Stimulated activated CD8-positive, alpha-beta memory T cell treated with anti-CD3 and anti-CD28 coated beads, Interleukin-12 subunit alpha, Interleukin-12 subunit beta, amount 100 ng/mL, for 24 hours (primary cell): ENCODE measurements around the gene SEMA6B.

ENCODE experiments used
- DNase-seq: peaks from one replicate; pipeline ENCODE4 v3.0.0-alpha.2; 2020; ENCODE audit errors: extremely low read depth

SEMA6B gene

GRCh38 chr19:4507804-4508203, 51.7 kb downstream of the SEMA6B start:
- no peak for DNase-seq

DNA sequence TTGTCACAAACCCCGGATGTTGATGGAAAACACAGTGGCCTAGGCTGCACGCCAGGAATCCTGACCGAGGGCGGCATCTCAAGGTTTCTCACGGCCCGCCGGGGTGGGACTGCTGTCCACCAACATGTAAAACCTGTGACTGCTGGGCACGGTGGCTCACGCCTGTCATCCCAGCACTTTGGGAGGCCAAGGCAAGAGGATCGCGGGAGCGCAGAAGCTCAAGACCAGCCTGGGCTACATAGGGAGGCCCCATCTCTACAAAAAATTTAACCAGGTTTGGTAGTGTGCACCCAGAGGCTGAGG, 52.4 kb downstream of the SEMA6B start:
- no peak for DNase-seq

DNA sequence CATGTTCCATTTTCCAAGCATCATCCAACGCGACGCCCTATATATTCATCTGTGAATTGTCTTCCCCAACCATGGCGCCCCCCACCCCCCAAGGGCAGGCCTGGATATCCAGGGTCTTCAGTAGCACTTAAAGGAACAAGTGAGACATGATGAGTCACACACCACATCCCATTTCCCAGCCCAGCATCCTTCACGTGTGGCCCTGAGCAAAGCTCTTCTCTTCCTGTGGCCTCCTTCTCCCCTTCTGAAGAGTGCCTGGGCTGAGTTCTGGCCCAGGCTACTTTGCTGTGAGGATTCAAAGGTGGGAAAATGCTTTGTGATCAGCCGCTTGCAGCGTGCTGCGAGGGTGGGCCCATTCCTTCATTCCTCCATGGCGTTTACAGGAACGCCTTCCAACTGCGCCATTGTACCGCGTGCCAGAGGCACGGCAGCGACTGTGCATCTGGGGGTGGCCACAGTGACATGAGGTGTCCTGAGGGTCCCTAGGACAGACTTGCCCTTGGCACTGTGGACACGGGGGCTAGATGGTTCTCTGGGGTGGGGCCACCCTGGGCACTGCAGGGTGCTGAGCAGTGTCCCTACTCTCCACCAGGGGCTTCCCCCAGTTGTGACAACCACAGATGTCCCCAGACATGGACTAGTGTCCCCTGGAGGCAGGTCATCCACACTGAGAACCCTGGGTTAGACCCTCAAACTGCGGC, 52.9 kb downstream of the SEMA6B start:
- DNase-seq, result no peak

GRCh38 chr19:4505570-4506448, 53.7 kb downstream of the SEMA6B start:
- no peak for DNase-seq

DNA sequence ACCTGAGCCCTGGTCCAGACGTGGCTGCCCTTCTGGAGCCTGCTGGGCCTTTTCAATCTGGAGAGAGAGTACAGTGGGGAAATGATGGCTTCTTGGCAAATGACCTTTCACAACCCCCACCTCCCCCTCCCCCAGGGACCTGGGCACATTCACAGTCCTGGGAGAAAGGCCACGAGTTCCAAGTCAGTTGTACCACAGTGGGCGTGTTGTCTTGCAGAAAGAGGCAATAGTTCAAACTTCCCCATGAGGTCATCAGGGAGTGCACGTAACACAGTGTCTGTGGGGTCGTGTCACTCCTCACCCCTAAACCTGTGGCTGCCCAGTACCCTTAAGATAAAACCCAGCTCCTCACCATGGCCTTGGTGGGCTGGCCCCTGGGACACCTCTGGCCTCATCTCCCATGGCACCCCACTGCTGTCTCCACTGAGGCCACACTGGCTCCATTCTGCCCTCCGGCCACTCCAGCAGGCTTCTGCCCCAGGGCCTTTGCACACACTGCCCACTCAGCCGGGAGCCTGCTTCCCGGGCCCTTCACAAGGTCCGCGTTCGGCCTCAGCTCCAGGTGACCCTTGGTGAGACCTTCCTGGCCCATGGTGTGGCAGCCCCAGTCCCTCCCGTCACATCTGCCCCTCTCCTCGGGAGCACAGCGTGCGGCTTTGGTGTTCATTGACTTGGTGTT, 54.5 kb downstream of the SEMA6B start:
- no peak for DNase-seq

- no peak for DNase-seq
These were observed 55.2 kb downstream of the SEMA6B start for GRCh38 chr19:4504297-4504701.

DNA sequence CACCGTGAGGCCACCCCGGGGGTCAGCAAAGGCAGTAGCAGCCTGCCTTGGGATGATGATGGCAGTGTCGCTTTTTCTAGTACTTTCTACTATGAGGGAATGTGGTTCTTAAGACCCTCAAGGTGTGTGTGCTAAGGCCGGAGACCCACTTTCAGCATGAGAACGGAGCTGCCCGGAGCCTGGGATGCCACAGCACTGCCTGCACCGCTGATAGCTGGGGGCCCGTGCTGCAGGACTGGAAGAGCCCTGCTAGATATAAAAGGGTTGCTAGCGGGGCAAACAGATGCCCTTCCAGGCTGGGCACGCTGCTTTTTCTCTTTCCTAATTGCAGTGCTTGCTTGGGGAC, 55.7 kb downstream of the SEMA6B start:
- DNase-seq, result no peak

DNA sequence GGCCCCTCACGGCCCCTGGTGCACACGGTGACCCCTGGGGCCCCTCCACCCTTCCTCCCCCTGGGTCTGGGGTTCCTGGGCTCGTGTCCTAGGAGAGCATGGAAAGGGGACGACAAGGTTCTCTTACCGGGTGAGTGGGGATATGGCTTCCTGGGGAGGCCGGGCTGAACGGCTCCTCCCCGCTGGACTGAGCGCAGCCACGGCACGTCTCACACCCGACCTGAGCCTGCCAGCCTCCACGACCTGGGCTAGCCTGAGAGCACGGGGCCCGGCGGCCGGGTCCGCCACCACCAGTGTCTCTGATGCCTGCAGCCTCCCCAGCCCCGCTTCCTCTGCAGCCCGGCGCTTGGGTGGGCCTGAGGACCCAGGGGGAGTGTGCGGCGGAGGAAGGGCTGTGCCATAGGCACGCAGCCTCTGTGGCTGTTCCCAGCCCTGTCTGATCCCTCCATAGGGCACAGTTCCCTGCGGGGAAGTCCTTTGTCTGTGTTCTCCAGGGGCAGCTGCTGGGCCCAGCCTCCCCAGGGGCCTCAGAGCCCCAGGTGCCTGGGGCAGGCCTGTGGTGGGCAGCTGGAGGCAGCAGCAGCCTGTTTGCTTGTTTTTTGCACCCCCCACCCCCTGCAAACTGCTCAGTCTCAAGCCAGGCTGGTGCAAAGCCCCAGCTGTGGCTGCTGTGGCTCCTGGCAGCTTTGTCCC, 56.2 kb downstream of the SEMA6B start:
- DNase-seq, result no peak

DNA sequence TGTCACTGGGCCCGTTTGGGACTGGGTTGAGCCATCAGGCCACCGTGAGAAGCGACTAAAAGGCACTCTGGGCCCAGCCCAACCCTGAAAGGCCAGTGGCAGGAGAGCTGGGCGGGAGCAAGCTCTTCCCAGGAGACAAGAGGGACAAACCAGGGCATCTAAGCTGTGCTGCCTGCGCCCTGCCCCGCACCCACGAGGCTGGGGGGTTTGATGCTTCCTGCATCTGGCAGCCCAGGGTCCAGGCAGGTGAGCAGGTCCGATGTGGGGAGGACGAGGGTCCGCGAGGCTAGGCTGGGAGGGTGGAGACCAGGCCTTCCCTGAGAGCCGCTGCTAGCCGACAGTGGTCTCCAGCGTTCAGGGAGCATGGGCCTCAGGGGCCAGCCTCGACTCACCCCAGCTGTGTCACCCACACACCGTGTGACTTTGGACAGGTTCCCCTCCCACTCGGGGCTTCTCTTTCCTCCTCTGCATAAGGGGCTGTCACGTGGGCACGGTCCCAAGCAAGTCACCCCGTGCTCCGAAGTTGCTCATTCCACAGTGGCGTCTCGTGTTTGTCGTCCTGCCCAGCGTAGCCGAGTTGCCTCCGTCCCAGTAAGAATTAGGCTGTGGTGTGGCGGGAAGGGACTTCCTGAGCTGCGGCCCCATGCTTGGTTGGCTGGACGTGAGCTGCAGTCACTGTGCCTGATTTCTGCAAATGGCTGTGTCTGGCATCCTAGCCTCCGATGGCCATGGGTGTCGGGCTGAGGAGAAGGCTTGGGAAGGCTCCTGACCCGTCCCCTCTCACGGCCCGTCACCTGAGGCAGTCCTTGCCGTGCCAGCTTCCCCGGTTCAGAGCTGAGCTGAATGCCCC, 57.0 kb downstream of the SEMA6B start:
- DNase-seq, result no peak

DNA sequence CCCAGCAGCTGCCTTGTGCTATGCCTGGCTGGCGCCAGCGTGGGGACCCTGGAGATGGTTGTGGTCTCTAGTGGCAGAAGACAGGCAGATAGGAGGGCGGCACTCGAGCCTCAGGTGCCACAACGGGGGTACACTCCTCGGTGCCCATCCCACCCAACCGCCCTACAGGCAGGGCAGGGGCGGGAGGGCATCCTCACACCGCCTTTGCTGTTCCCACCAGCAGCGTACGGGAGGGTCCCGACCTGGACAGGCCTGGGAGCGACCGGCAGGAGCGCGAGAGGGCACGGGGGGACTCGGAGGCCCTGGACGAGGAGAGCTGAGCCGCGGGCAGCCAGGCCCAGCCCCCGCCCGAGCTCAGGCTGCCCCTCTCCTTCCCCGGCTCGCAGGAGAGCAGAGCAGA, 57.8 kb downstream of the SEMA6B start:
- no peak for DNase-seq

DNA sequence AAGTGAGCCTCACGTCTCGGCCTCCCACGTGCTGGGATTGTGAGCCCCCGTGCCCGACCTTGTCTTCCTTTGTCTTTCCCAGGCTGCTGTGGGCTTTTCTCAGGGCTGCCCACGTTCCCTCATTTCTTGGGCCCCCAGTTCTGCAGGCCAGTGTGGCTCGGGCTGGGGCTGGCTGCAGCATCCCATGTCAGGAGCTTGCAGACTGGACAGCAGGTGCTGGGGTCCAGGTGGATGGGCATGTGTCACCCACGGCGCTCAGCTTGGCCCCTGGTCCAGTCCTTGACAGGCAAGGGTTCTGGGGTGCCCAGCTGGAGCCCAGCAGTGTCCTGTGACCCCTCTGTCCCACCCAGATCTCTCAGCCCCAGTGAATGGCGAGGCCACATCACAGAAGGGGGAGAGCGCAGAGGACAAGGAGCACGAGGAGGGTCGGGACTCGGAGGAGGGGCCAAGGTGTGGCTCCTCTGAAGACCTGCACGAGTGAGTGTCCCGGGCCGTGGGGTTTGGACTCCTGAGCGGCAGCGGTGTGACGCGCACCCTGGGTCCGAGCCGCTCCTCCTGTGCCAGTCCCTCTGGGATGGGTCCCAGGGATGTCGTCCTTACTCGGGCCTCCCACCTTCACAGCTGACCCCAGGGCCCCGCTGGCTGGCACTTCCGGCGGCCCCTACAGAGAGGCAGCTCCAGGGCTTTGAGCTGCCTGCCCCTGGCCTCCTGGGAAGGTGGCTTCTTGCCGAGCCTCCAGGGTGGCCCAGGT, 58.5 kb downstream of the SEMA6B start:
- DNase-seq, result no peak

- DNase-seq, result no peak
These were observed 59.6 kb downstream of the SEMA6B start for GRCh38 chr19:4499855-4500254.

DNA sequence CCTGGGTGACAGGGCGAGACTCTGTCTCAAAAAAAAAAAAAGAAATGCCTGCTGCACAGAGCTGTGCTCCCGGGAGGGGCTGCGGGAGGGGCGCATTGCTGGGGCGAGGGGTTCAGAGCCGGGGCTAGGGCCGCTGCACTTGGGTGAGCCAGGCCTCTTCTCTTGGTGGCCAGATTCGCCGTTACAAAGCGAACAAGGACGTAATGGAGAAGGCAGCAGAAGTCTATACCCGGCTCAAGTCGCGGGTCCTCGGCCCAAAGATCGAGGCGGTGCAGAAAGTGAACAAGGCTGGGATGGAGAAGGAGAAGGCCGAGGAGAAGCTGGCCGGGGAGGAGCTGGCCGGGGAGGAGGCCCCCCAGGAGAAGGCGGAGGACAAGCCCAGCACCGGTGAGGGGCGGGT, 60.2 kb downstream of the SEMA6B start:
- no peak for DNase-seq

- no peak for DNase-seq
These were observed 60.8 kb downstream of the SEMA6B start for GRCh38 chr19:4498694-4499093.

DNA sequence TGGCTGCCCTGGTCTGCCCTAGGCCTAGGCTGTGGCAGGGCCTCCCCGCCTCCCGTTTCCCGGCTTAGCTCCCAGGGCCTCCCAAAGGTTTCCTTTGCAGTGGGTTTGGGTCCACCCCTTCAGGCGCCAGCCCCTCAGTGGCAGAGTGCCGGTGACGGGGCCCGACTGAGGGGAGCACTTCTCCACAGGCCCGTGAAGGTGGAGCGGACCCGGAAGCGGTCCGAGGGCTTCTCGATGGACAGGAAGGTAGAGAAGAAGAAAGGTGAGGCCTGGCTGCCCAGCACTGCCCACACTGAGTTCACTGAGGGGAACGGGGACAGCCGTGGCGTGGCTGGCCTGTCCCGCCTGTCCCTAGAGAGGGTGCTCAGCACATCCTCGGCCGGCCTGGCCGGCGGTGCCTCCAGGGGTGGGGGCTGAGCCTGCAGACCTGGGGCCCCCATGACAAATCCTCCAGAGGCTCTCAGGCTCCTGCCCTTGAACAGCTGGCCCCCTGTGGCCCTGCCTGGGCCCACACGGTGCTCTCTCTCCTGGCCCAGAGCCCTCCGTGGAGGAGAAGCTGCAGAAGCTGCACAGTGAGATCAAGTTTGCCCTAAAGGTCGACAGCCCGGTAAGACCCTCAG, 61.6 kb downstream of the SEMA6B start:
- DNase-seq, result no peak

DNA sequence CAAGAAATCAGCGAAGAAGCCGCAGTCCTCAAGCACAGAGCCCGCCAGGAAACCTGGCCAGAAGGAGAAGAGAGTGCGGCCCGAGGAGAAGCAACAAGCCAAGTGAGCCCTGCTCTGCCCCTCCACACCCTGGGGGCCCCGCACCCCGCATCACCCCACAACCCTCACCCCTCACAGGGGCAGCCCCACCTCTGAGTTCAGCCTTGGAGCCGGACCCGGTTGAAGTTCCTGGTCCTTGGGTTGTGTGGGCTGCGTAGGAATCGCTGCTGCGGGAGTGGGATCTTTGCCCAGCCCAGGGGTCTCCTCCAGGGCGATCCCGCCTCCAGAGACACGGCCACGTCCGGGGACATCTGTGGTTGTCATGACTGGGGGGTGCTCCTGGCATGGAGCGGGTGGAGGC, 63.2 kb downstream of the SEMA6B start:
- no peak for DNase-seq

GRCh38 chr19:4495471-4495870, 64.0 kb downstream of the SEMA6B start:
- DNase-seq, result no peak

DNA sequence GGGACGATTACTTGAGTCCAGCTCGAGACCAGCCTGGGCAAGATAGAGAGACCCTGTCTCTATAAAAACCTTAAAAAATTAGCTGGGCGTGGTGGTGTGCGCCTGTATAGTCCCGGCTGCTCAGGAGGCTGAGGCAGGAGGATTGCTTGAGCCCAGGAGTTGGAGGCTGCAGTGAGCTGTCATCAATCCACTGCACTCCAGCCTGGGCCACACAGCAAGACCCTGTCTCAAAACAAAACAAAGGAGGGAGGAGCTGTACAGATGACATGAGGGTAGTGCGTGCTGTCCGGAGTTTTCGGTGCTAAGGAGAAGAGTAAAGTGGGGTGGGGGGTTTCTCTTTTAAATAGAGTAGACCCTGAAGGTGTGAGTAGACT, 64.8 kb downstream of the SEMA6B start:
- DNase-seq, result no peak

- DNase-seq, result no peak
These were observed 65.4 kb downstream of the SEMA6B start for GRCh38 chr19:4493929-4494690.
